ENCODE data around the gene SRPRB.

The SRPRB gene, protein sequence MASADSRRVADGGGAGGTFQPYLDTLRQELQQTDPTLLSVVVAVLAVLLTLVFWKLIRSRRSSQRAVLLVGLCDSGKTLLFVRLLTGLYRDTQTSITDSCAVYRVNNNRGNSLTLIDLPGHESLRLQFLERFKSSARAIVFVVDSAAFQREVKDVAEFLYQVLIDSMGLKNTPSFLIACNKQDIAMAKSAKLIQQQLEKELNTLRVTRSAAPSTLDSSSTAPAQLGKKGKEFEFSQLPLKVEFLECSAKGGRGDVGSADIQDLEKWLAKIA

DNA sequence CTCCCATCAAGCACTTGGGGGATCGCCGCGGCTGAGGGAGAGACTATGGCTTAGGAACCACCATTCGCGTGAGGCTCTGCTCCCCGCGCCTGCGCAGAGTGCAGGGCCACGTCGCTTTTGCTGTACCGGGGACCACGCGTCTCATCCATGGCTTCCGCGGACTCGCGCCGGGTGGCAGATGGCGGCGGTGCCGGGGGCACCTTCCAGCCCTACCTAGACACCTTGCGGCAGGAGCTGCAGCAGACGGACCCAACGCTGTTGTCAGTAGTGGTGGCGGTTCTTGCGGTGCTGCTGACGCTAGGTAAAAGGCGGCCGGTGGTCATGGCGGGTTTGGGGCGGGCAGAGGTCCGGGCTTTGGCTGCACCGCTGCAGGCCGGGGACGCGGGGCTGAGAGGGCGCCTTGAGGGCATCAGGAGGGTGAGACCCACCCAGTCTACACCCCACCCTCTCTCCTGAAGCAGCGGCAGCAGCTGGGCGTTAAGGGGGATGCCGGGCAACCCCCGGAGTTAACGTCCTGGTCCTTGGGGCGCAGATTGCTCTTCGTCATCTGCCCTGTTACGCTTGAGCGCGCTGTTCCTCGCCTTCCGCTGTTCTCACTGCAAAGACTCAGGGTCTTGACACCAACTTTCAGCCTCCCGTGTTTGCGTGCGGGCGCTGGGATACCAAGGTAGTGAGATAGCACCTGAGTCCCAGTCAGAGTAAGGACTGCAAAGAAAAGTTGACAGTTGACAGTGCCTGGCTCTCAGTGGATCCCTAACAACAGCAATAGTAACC lies at the start of gene SRPRB:
TSS of gene SRPRB (plus strand) at position 114 of the 774 bp plus-strand sequence. CDS start at position 148, 34 bp downstream.
- Histone ChIP-seq H3K36me3 (ENCODE audit: control insufficient read depth, insufficient read depth, low read length) (peaks cover under 1% of the 10 kb centered on the region), H3K27me3 (replicated peaks; ENCODE audit: control insufficient read depth, insufficient read depth, low read length) (no peaks in the 10 kb centered on the region), H3K4me3 (replicated peaks; ENCODE audit: low read depth, low read length) (peak within 1 kb of the TSS; percentile 81)
- DNase-seq (ENCODE audit: extremely low read depth, insufficient read length) = peak; percentile 94
- TF ChIP-seq, protein P1, sequence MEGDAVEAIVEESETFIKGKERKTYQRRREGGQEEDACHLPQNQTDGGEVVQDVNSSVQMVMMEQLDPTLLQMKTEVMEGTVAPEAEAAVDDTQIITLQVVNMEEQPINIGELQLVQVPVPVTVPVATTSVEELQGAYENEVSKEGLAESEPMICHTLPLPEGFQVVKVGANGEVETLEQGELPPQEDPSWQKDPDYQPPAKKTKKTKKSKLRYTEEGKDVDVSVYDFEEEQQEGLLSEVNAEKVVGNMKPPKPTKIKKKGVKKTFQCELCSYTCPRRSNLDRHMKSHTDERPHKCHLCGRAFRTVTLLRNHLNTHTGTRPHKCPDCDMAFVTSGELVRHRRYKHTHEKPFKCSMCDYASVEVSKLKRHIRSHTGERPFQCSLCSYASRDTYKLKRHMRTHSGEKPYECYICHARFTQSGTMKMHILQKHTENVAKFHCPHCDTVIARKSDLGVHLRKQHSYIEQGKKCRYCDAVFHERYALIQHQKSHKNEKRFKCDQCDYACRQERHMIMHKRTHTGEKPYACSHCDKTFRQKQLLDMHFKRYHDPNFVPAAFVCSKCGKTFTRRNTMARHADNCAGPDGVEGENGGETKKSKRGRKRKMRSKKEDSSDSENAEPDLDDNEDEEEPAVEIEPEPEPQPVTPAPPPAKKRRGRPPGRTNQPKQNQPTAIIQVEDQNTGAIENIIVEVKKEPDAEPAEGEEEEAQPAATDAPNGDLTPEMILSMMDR (IDR thresholded peaks at IDR 0.05; ENCODE audit: insufficient read depth, low read length, poor library complexity, severe bottlenecking) = no peak

DNA sequence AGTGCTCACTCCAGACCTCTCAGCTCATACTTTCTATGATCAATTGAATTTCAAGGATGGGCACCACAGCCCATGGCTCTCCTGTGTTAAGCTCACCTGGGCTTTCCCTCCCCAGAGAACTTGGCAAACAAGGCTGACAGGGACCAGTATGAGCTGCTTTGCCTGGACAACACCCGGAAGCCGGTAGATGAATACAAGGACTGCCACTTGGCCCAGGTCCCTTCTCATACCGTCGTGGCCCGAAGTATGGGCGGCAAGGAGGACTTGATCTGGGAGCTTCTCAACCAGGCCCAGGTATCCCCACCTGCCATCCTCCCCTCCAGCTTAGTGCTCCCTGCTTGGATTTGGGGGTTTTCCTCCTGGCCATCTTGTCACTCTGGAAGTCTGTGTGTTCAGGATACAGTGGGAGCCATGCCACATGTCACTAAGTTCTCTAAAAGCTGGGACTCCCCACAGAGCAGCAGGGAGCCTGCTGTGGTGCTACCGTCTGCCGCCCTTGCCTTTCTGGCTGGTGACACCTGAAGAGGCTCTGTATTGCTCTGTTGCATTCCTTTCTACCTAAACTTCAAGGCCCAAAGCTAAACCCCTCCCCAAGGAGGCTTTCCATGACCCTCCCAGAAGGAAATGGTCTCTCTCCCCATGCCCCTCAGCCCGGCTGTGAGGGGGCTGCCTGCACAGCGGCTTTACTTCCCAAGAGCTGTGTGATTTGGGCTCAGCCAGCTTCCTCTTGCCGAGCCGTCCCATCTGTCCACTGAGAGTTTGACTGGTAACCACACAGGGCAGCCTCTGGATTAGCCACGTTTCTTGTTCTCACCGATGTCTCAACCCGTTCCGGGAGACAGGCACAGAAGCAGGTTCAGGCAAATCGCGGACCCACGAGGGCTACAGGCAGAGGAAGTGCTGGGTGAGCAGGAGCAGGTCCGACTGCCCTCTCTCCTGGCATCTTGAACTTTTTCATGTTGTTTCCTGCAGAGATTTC lies 48.6 kb upstream of the SRPRB start:
- H3K36me3 ChIP-seq (ENCODE audit: control insufficient read depth, insufficient read depth, low read length) = no peaks in the 10 kb centered on the region
- no peak overlapping the region for H3K4me3 ChIP-seq (replicated peaks; ENCODE audit: low read depth, low read length)
- DNase-seq (ENCODE audit: extremely low read depth, insufficient read length) = no peak
- TF ChIP-seq, protein P1 (IDR thresholded peaks at IDR 0.05; ENCODE audit: insufficient read depth, low read length, poor library complexity, severe bottlenecking) = no peak
- H3K27me3 ChIP-seq (replicated peaks; ENCODE audit: control insufficient read depth, insufficient read depth, low read length) = no peaks in the 10 kb centered on the region; the same call in 1 of the 2 replicates

DNA sequence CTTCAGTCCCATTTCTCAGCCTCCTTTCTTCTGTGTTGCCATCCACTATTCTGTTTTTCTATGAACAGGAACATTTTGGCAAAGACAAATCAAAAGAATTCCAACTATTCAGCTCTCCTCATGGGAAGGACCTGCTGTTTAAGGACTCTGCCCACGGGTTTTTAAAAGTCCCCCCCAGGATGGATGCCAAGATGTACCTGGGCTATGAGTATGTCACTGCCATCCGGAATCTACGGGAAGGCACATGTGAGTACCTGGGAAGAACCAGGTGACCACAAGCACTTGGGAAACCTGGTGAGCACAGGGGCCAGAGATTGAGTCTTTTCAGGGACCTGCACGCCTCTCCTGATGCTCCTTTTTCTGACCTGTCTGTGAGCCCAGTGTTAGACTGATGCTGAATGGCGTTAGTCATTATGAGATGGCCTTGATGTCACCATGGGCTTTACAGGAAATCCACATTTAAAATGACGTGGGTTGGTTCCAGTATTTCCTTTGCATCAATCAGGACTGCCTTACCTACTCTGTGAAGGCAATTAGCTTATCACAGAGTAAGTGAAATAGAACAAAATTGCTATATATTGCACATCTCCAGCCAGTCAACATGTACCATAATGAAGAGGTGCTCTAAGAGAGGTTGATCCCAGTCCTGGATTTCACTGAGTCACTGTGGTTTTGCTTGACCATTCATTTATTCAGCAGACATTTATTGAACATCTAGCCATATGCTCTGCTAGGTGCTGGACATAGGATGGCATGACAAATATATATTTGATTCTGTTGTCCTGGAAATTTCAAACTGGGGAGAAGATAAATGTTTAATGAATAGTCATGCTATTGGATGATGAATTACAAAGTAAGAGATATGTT lies 47.7 kb upstream of the SRPRB start:
- TF ChIP-seq, protein P1 (IDR thresholded peaks at IDR 0.05; ENCODE audit: insufficient read depth, low read length, poor library complexity, severe bottlenecking) = no peak
- no peak for DNase-seq (ENCODE audit: extremely low read depth, insufficient read length)
- Histone ChIP-seq H3K27me3 (replicated peaks; ENCODE audit: control insufficient read depth, insufficient read depth, low read length) (no peaks in the 10 kb centered on the region; the same call in 1 of the 2 replicates), H3K36me3 (ENCODE audit: control insufficient read depth, insufficient read depth, low read length) (no peaks in the 10 kb centered on the region), H3K4me3 (replicated peaks; ENCODE audit: low read depth, low read length) (no peak overlapping the region)

DNA sequence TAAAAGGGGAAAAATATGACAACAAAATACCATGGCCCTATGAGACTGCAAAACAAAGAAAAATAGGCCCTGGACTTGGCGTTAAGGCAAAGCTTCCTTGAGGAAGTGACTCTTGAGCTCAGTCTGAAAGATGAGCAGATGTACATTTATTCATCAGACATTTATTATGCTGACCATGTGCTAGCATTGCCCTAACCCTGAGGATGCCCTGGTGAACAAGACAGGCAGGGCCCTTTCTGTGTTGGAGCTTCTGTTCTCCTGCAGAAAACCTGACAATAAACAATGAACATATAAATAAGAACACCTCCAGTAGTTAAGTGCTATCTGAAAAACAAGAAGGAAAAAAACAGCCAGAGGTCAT lies 47.1 kb upstream of the SRPRB start:
- Histone ChIP-seq H3K27me3 (replicated peaks; ENCODE audit: control insufficient read depth, insufficient read depth, low read length) (no peaks in the 10 kb centered on the region; the same call in 1 of the 2 replicates), H3K4me3 (replicated peaks; ENCODE audit: low read depth, low read length) (no peak overlapping the region), H3K36me3 (ENCODE audit: control insufficient read depth, insufficient read depth, low read length) (no peaks in the 10 kb centered on the region)
- TF ChIP-seq, protein P1 (IDR thresholded peaks at IDR 0.05; ENCODE audit: insufficient read depth, low read length, poor library complexity, severe bottlenecking) = no peak
- no peak for DNase-seq (ENCODE audit: extremely low read depth, insufficient read length)
